HL-60/S4 treated with phorbol 12-myristate 13-acetate at 8.2 ng/mL for 4 days and 3 days (cell line): ENCODE measurements around the gene TTC13.
"Not testable (repeated sequence)": the region's sequence is repeated elsewhere in the genome, so short reads cannot be mapped to it uniquely, and the experiment has no call there.

Experiments
- in situ Hi-C: fragments of 300-500 bp; cut with MboI; formaldehyde crosslinking; loops from 2 replicates; pipeline ENCODE4 v1.15.0; 2022; ENCODE audit warnings: low sequenced_read_pairs

TTC13 gene

GRCh38 chr1:230992100-230992774 is 13.6 kb upstream of the TTC13 start:
- in situ Hi-C loops: no loop called here

GRCh38 chr1:230987448-230987847 is 8.8 kb upstream of the TTC13 start:
- in situ Hi-C loops: no loop called here

GRCh38 chr1:230986976-230987375 is 8.3 kb upstream of the TTC13 start:
- in situ Hi-C loops: no loop called here

GRCh38 chr1:230985711-230986110 is 7.0 kb upstream of the TTC13 start:
- in situ Hi-C loops: no loop called here

GRCh38 chr1:230984622-230985515 is 6.2 kb upstream of the TTC13 start:
- in situ Hi-C loops: not testable (repeated sequence)

- in situ Hi-C loops: no loop called here
Measured at GRCh38 chr1:230983811-230984210, 5.2 kb upstream of the TTC13 start.

- in situ Hi-C loops: no loop called here
Measured at GRCh38 chr1:230982696-230983095, 4.0 kb upstream of the TTC13 start.

- in situ Hi-C loops: no loop called here
Measured at GRCh38 chr1:230979952-230980351, 1.3 kb upstream of the TTC13 start.

- in situ Hi-C loops: no loop called here
Measured at GRCh38 chr1:230979389-230979716, 692 bp upstream of the TTC13 start.

- in situ Hi-C loops: no loop called here
Measured at GRCh38 chr1:230977761-230978490, 735 bp downstream of the TTC13 start.

GRCh38 chr1:230976825-230977747 is 1.6 kb downstream of the TTC13 start:
- in situ Hi-C loops: no loop called here

GRCh38 chr1:230976360-230976759 is 2.3 kb downstream of the TTC13 start:
- in situ Hi-C loops: no loop called here

- in situ Hi-C loops: no loop called here
Measured at GRCh38 chr1:230975636-230976035, 3.0 kb downstream of the TTC13 start.

- in situ Hi-C loops: no loop called here
Measured at GRCh38 chr1:230972855-230973271, 5.8 kb downstream of the TTC13 start.

- in situ Hi-C loops: no loop called here
Measured at GRCh38 chr1:230971771-230972170, 6.9 kb downstream of the TTC13 start.

GRCh38 chr1:230970432-230970831 is 8.2 kb downstream of the TTC13 start:
- in situ Hi-C loops: no loop called here

- in situ Hi-C loops: no loop called here
Measured at GRCh38 chr1:230966358-230966873, 12.2 kb downstream of the TTC13 start.

GRCh38 chr1:230965535-230965934 is 13.1 kb downstream of the TTC13 start:
- in situ Hi-C loops: no loop called here

GRCh38 chr1:230964896-230965295 is 13.8 kb downstream of the TTC13 start:
- in situ Hi-C loops: no loop called here

- in situ Hi-C loops: no loop called here
Measured at GRCh38 chr1:230958370-230958769, 20.3 kb downstream of the TTC13 start.
